ENCODE results near the gene PRRT1B. TPM values are rescaled to one million over a fixed set of nuclear protein-coding genes. Genes with fewer than 3 reads are reported as not detected.
"Not testable (repeated sequence)": the region's sequence is repeated elsewhere in the genome, so short reads cannot be mapped to it uniquely, and the experiment has no call there.

The PRRT1B gene
- total RNA-seq, 1 donor from 2014 or later = not detected

DNA sequence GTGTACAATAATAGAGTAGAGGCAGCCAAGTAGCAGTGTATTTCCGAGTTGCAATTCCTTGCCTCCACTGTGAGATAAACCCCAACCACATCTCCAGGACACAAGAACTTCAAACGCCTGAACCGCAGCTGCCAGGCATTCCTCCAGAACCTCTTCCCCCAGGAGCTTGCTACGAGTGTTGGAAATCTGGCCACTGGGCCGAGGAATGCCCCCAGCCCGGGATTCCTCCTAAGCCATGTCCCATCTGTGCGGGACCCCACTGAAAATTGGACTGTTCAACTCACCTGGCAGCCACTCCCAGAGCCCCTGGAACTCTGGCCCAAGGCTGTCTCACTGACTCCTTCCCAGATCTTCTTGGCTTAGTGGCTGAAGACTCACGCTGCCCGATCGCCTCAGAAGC is 3.9 kb downstream of the PRRT1B start:
- not testable (repeated sequence) for DNase-seq (ENCODE audit: low spot score)

DNA sequence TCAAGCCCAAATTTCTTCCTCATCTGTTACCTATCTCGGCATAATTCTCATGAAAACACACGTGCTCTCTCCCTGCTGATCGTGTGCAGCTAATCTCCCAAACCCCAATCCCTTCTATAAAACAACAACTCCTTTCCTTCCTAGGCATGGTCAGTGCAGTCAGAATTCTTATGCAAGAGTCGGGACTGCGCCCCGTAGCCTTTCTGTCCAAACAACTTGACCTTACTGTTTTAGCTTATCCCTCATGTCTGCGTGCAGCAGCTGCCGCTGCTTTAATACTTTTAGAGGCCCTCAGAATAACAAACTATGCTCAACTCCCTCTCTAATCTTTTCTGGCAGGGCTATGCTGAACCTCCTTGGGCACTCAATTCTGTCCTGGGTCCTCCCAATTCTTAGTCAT is 5.1 kb downstream of the PRRT1B start:
- not testable (repeated sequence) for DNase-seq (ENCODE audit: low spot score)

- no peak for DNase-seq (ENCODE audit: low spot score)
Measured at GRCh38 chr9:131552030-131552429, 6.7 kb downstream of the PRRT1B start.

- no peak for DNase-seq (ENCODE audit: low spot score)
Measured at GRCh38 chr9:131554087-131554842, 8.9 kb downstream of the PRRT1B start.

GRCh38 chr9:131554843-131555351 is 9.6 kb downstream of the PRRT1B start:
- DNase-seq (ENCODE audit: low spot score) = no peak

GRCh38 chr9:131555841-131556673 is 10.7 kb downstream of the PRRT1B start:
- no peak for DNase-seq (ENCODE audit: low spot score)

GRCh38 chr9:131557855-131558548 is 12.7 kb downstream of the PRRT1B start:
- no peak for DNase-seq (ENCODE audit: low spot score)

- DNase-seq (ENCODE audit: low spot score) = no peak
Measured at GRCh38 chr9:131559421-131560000, 14.2 kb downstream of the PRRT1B start.

DNA sequence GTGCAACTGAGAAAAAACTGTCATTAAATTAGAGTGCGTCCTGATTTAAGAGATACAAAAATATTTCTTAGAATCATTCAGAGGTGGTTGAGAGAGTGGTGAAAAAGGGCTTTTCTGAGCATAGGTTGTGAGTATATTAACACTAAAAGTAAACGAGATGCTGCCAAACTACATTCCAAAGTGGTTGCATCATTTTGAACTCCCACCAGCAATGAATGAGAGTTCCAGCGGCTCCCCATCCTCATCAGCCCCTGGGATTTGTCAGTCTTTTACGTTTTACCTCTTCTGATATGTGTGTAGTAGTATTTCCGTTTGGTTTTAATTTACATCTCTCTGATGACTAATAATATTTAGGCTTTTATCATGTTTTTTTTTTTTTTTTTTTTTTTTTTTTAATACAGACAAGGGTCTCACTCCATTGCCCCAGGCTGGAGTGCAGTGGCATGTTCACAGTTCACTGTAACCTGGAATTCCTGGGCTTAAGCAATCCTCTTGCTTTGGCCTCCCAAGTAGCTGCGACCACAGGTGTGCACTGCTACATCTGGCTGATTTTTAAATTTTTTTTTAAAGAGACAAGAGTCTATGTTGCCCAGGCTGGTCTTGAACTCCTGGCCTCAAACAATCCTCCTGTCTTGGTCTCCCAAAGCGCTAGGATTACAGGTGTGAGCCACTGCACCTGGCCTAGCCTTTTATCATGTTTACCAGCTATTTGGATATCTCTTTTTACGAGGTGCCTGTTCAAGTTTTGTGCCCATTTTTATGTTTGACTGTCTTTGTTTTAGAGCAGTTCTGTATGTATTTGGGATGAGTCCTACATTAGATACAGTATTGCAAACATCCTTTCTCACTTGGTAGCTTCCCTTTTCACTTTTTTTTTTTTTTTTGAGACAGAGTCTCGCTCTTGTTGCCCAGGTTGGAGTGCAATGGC is 17.0 kb downstream of the PRRT1B start:
- no peak for DNase-seq (ENCODE audit: low spot score)

- no peak for DNase-seq (ENCODE audit: low spot score)
Measured at GRCh38 chr9:131565369-131565768, 20.0 kb downstream of the PRRT1B start.

- DNase-seq (ENCODE audit: low spot score) = no peak
Measured at GRCh38 chr9:131566158-131566557, 20.8 kb downstream of the PRRT1B start.

DNA sequence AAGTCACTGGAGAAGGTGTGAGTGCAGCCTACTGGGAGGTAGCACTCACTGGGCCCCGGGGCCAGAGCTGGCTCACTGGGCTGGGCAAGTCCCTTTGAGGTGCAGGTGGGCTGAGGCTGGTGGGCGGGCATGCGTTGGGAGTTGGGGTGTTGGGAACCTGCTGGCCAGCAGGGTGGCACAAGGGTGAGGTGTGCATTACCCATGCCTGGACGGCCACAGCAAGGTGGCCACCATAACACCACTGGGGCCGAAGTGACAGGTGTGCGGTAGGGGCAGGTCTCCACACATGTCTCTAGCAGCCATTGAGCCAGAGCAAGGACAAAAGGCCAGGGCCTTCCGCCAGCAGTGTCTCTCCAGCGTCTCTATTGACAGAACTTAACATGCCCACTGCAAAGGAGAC is 22.6 kb downstream of the PRRT1B start:
- no peak for DNase-seq (ENCODE audit: low spot score)

DNA sequence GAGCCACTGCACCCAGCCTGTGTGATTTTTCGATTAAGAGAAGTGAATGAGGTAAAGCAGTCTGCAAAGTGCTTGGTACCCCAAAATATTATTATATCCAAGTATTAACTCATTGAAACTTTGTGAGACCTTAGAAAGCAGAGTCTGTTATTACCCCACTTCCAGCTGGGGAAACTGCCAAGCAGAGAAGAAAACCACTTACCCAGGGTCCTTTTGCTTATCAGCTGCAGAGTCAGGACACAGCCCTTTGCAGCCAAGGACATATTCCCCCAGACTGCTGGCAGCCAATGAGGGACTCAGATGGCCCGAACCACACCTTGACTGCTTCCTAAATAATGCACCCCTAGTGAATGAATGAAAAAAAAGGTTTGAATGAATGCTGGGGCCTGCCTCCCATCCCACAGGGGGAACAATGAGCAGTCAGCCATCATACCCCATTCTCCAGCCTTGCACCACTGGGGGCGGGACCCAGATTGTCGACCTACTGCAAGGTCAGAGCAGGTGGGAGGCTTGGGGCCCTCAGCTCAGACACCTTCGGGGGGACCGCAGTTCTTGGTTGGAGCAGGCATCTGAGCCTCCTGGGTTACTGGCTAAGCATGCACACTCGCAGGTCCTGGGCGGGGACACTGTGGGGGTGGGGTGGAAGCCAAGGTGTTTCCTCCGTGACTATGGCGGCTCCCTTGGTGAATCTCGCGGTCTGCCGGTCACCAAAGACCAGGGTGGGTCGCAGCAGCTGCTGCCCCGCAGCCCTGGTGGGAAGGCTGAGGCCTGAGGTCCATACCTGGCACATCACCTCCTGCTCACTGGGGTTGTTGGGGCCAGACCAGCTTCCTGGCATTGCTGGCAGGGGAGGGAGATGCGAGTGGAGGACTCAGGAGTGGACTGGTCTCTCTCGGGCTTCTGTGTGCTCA is 29.7 kb downstream of the PRRT1B start:
- DNase-seq (ENCODE audit: low spot score) = no peak

GRCh38 chr9:131575946-131576853 is 30.9 kb downstream of the PRRT1B start:
- DNase-seq (ENCODE audit: low spot score) = no peak

DNA sequence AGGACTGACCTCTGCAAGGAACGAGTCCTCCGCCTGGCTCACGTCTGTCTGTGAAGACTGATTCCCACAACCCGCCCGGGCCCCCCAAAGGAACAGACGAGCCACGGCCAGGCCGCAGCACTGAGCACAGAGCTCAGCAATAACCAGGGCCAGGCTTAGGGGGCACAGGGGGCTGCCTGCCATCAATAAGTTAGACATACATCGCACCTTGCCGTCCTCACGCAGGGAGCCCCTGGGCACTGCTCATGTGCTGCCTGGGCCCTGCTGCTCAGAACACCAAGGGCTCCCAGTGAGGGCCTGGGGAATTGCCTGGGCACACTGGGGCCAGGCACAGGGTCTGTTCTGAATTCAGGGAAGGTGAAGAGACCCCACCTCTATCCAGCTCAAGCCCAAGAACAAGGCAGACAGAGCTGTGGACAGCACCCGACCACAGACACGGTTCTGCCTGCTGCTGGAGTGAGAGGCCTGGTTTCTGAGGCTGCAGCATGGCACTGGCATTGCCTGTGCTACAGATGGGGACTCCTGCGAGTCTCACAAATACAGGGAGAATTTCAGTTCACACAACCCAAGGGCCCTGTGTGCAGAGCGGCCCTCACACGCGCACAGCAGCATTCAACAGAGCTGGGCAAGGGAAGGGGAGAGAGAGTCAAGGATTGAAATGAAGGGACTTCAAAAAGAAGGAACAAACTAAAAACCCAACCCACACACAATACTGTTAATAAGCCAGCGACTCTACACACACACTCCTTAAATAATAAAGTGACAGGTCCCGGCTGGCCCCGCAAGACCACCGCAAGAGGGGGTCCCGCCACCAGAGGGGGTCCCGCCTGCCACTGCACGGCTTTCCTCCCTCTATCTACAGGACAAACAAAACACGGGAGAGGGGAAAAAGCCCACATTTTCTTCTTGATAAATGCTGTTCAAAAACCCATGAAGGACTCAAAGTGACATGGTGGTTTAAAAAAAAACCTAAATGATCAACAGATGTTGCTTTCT is 32.0 kb downstream of the PRRT1B start:
- DNase-seq (ENCODE audit: low spot score) = no peak

DNA sequence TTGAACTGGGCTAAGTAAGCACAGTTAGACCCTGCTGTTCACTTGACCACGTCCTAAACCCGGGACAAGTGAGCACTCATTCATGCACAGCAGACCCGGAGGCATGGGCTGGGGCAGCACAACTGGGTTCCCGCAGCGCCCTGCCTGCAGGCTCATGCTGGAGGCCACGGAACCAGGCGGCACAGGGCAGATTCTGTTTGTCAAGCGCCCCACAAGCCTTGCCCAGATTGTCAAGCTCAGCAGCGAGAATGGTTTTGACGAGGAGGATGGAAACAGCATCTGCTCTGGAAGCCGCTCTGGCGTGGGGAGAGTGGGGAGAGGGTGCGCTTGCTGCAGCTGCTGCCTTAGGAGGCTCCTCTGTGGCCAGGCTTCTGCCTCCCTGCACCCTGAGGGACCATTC is 32.7 kb downstream of the PRRT1B start:
- DNase-seq (ENCODE audit: low spot score) = no peak
